Spleen (tissue), 11 donors: ENCODE measurements around the gene MACROD2. TPM values are rescaled to one million over a fixed set of nuclear protein-coding genes. Genes with fewer than 3 reads are reported as not detected.

Experiments used
- DNase-seq: peaks from one replicate; pipeline ENCODE4 v3.0.0-alpha.2; 2020
- H3K27ac ChIP-seq, 8 donors: fragments of 200-600 bp; sonication (generic) in 7 of 8; 1 replicate in 4 of 8; 2 replicates in 4 of 8; pipeline versions ENCODE4 v1.5.0 to v1.8.0; 2016 to 2021; ENCODE audit warnings: inconsistent platforms in 4 of 8, mild to moderate bottlenecking in 4 of 8, moderate library complexity in 1 of 8
- H3K27me3 ChIP-seq, 7 donors: fragments of 200-600 bp; sonication (generic) in 6 of 7; replicated peaks in 1 of 7; 1 replicate in 4 of 7; 2 replicates in 3 of 7; pipeline versions ENCODE4 v1.5.0 to v1.8.0; 2016 to 2021; ENCODE audit warnings: inconsistent platforms in 3 of 7, mild to moderate bottlenecking in 1 of 7
- H3K36me3 ChIP-seq, 6 donors: fragments of 200-600 bp; sonication (generic) in 5 of 6; 1 replicate in 4 of 6; 2 replicates in 2 of 6; pipeline versions ENCODE4 v1.5.0 to v1.8.0; 2016 to 2021; ENCODE audit warnings: inconsistent platforms in 2 of 6
- H3K4me1 ChIP-seq, 6 donors: fragments of 200-600 bp; sonication (generic) in 5 of 6; 1 replicate in 3 of 6; 2 replicates in 3 of 6; pipeline versions ENCODE4 v1.5.0 to v1.8.0; 2016 to 2021; ENCODE audit warnings: inconsistent platforms in 3 of 6
- H3K4me3 ChIP-seq, 8 donors: fragments of 200-600 bp; sonication (generic) in 7 of 8; 1 replicate in 4 of 8; 2 replicates in 4 of 8; pipeline versions ENCODE4 v1.5.0 to v1.8.0; 2016 to 2021; ENCODE audit warnings: inconsistent platforms in 4 of 8, mild to moderate bottlenecking in 4 of 8, moderate library complexity in 2 of 8
- H3K9me3 ChIP-seq, 8 donors: fragments of 200-600 bp; sonication (generic) in 7 of 8; 1 replicate in 4 of 8; 2 replicates in 4 of 8; pipeline versions ENCODE4 v1.5.0 to v1.8.0; 2016 to 2021; ENCODE audit warnings: inconsistent platforms in 4 of 8
- POLR2A ChIP-seq, 3 donors: fragments of 450-650 bp; IDR thresholded peaks; one replicate each; pipeline ENCODE4 v1.5.1; 2017; ENCODE audit warnings: antibody characterized with exemption in 3 of 3, mild to moderate bottlenecking in 1 of 3
- POLR2AphosphoS5 ChIP-seq, 3 donors: sonication (generic); formaldehyde crosslinking; IDR thresholded peaks; one replicate each; pipeline ENCODE4 v1.5.1; 2017; ENCODE audit warnings: antibody characterized with exemption in 3 of 3
- WGBS, 5 donors: extraction: QIAGEN DNeasy Blood & Tissue Kit in 3 of 5; methylation state at CpG; one replicate each; pipeline versions ENCODE4 v1.1.5 to v1.1.7; 2013 to 2018; 5-methylcytosine and 5-hydroxymethylcytosine counted together
- intact Hi-C: fragments of 100-400 bp; cut with DNase I; formaldehyde crosslinking; loops from one replicate; pipeline ENCODE4 v1.15.0; 2023; ENCODE audit warnings: low total_unique reads
- polyA plus RNA-seq, 3 donors: library from polyadenylated mRNA; stranded (reverse); fragments of 200-250 nt; gene quantifications; one replicate each; pipeline ENCODE4 v1.2.1, GENCODE V29; 2013
- total RNA-seq, 7 donors: library from RNA; depleted of rRNA in 3 of 7; stranded (reverse); fragments of >200 nt in 3 of 7; fragmentation: NEBNext Ultra II Directional in 4 of 7; extraction: Animal tissue kit (Norgen Biotek cat#: 25700) in 4 of 7; gene quantifications; one replicate each; pipeline versions ENCODE4 v1.1.0 to v1.2.1, GENCODE V29; 2016 to 2021
- TF ChIP-seq, protein P1 (sequence below), 11 experiments: fragments of 200-600 bp in 7 of 11; fragments of 450-650 bp in 4 of 11; sonication (generic) in 4 of 11; IDR thresholded peaks in 8 of 11; conservative IDR thresholded peaks in 3 of 11; 1 replicate in 7 of 11; 2 replicates in 4 of 11; pipeline versions ENCODE4 v1.4.0 to v1.8.0; 2016 to 2021; ENCODE audit warnings: antibody characterized with exemption in 11 of 11, inconsistent platforms in 4 of 11, mild to moderate bottlenecking in 1 of 11
- donor health status: healthy with polysubstance abuse.
- donor health status: DM: no; HTN: no; CAD: no; lungs with moderate emphysema.
- donor health status: DM: no; HTN: no; CAD: no.
- donor health status: Bipolar disorder and iron deficiency.
- donor health status: healthy.
- donor health status: DM: no; HTN: no; CAD: no.
- donor health status: DM: yes; HTN: yes; CAD: no.

MACROD2 gene
- total and polyA plus RNA-seq, 10 donors = 1.5 to 4.7 (median 3.4) TPM

DNA sequence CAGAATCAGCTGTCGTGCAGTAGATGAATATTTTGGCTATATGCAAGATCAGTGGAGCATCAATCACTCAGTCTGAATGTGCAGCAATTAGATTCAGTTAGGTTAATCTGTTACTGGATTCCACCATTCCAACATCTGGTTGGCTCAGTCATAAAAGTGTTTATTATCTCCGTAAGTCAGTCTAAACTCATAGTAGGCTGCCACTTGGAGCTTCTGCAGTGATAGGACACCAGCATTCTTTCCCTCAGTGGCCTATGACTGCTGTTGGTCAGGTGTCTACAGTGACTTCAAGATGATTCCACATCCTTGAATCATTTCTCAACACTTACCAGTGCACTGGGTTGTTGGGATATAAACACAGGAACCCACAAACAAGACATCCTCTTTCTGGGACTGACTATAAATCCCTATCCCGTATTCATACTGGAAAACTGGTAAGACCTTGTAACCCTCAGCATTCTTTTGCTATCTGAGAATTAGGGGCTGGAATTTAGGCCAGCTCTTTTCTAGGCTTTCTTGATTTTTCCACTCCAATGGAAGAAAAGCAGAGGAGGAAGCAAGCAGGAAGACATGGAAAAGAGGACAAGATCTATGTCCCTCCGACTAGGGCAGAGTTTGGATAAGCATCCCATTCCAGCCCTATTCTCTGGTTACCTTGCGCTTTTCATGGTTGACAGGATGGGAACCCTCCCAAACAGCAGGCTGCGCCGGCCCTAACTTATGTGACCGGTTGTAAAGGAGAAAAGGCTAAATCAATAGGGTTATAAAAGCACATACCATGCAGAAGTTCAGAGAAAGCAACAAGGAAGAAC, 1658.3 kb downstream of the MACROD2 start:
- intact Hi-C loops = no loop called here
- Histone ChIP-seq H3K27ac (no peak overlapping the region), H3K4me3 (no peak overlapping the region), H3K9me3 (no peaks in the 10 kb centered on the region), H3K36me3 (no peaks in the 10 kb centered on the region), H3K27me3 (peaks cover 0 to 3% (median 0%) of the 10 kb centered on the region in 7 donors), H3K4me1 (no peaks in the 10 kb centered on the region)
- TF ChIP-seq POLR2A (IDR thresholded peaks at IDR 0.05) (no peak), POLR2AphosphoS5 (IDR thresholded peaks at IDR 0.05) (no peak)
- TF ChIP-seq, protein P1, sequence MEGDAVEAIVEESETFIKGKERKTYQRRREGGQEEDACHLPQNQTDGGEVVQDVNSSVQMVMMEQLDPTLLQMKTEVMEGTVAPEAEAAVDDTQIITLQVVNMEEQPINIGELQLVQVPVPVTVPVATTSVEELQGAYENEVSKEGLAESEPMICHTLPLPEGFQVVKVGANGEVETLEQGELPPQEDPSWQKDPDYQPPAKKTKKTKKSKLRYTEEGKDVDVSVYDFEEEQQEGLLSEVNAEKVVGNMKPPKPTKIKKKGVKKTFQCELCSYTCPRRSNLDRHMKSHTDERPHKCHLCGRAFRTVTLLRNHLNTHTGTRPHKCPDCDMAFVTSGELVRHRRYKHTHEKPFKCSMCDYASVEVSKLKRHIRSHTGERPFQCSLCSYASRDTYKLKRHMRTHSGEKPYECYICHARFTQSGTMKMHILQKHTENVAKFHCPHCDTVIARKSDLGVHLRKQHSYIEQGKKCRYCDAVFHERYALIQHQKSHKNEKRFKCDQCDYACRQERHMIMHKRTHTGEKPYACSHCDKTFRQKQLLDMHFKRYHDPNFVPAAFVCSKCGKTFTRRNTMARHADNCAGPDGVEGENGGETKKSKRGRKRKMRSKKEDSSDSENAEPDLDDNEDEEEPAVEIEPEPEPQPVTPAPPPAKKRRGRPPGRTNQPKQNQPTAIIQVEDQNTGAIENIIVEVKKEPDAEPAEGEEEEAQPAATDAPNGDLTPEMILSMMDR (IDR thresholded peaks at IDR 0.05 in 8 of 11, conservative IDR thresholded peaks at IDR 0.05 in 3 of 11) = no peak
- DNase-seq = no peak
- WGBS, 5 donors = 82 to 97% (median 90%) methylated on average over 8 of the region's 8 CpGs

DNA sequence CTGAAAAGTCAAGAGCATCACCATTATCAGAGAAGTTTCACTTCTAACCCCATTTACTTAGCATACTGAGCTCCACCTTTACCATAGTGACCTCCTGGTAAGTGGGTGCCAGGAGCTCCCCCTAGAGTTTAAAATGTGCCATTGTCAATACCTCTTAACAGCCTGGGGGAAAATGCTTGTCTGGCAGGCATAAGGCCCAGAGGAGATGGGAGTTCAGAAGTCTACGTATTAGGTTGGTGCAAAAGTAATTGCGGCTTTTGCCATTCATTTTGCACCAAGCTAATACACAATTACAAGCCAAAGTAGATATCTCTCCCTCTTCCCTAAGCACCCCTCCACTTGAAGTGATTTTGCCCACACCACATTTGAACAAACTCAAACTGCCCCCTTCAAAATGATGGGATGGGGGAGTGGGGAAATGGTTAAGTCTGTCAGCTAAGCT, 1658.9 kb downstream of the MACROD2 start:
- Histone ChIP-seq H3K36me3 (no peaks in the 10 kb centered on the region), H3K27me3 (peaks cover 0 to 3% (median 0%) of the 10 kb centered on the region in 7 donors), H3K27ac (no peak overlapping the region), H3K9me3 (no peaks in the 10 kb centered on the region), H3K4me3 (no peak overlapping the region), H3K4me1 (no peaks in the 10 kb centered on the region)
- TF ChIP-seq, protein P1 (IDR thresholded peaks at IDR 0.05 in 8 of 11, conservative IDR thresholded peaks at IDR 0.05 in 3 of 11) = peak in 8 of 11 experiments; percentile 27 to 63 (median 48)
- TF ChIP-seq POLR2AphosphoS5 (IDR thresholded peaks at IDR 0.05) = no peak
- WGBS, 5 donors = 54 to 70% (median 60%) methylated on average over 2 of the region's 2 CpGs
- intact Hi-C loops = no loop called here
- DNase-seq = no peak

DNA sequence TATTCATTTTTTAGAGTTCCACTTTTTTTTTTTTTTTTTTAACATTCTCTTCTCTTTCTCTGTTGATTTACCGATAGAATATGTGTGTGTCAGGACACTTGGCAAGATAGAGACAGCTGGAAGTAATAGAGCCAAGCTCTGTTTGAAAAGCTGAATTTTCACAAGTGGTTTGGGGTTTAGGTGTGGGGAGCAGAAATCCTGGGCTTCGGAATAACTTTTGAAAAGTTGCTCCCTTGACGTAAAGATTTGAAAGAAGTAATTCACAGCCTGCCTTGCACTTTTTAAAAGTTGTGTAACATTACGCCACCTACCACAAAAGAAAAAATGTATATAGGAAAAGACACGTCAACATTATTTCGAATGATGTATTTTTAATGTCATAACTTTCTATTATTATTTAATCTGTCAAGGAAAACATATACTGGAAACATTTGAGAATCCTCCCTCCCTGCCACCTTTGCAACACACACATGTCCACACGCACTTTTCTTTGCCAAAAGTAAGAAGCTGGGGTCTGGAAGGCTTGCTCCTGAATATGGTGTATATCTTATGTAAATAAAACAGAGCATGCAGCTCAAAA, 1660.1 kb downstream of the MACROD2 start:
- no peak for TF ChIP-seq POLR2A (IDR thresholded peaks at IDR 0.05)
- no peak for TF ChIP-seq POLR2AphosphoS5 (IDR thresholded peaks at IDR 0.05)
- TF ChIP-seq, protein P1 (IDR thresholded peaks at IDR 0.05 in 8 of 11, conservative IDR thresholded peaks at IDR 0.05 in 3 of 11) = no peak

GRCh38 chr20:15656124-15656523, 1660.8 kb downstream of the MACROD2 start:
- Histone ChIP-seq H3K36me3 (no peaks in the 10 kb centered on the region), H3K27me3 (peaks cover 0 to 3% (median 0%) of the 10 kb centered on the region in 7 donors), H3K4me1 (no peaks in the 10 kb centered on the region), H3K27ac (no peak overlapping the region), H3K4me3 (no peak overlapping the region), H3K9me3 (no peaks in the 10 kb centered on the region)
- DNase-seq = no peak
- intact Hi-C loops = no loop called here
- TF ChIP-seq POLR2AphosphoS5 (IDR thresholded peaks at IDR 0.05) (no peak), POLR2A (IDR thresholded peaks at IDR 0.05) (no peak)
- TF ChIP-seq, protein P1 (IDR thresholded peaks at IDR 0.05 in 8 of 11, conservative IDR thresholded peaks at IDR 0.05 in 3 of 11) = no peak
- WGBS, 5 donors = 81 to 90% (median 83%) methylated on average over 2 of the region's 2 CpGs

More for the DNA sequence above, 1660.1 kb downstream of the MACROD2 start:
- no peak for DNase-seq
- Histone ChIP-seq H3K27me3 (peaks cover 0 to 3% (median 0%) of the 10 kb centered on the region in 7 donors), H3K27ac (no peak overlapping the region), H3K4me1 (no peaks in the 10 kb centered on the region), H3K4me3 (no peak overlapping the region), H3K9me3 (no peaks in the 10 kb centered on the region), H3K36me3 (no peaks in the 10 kb centered on the region)
- intact Hi-C loops = no loop called here
- 79 to 92% (median 90%) methylated on average over 7 of the region's 7 CpGs for WGBS, 5 donors
